Measurements from ENCODE around the gene ZNF500.

Gene ZNF500

DNA sequence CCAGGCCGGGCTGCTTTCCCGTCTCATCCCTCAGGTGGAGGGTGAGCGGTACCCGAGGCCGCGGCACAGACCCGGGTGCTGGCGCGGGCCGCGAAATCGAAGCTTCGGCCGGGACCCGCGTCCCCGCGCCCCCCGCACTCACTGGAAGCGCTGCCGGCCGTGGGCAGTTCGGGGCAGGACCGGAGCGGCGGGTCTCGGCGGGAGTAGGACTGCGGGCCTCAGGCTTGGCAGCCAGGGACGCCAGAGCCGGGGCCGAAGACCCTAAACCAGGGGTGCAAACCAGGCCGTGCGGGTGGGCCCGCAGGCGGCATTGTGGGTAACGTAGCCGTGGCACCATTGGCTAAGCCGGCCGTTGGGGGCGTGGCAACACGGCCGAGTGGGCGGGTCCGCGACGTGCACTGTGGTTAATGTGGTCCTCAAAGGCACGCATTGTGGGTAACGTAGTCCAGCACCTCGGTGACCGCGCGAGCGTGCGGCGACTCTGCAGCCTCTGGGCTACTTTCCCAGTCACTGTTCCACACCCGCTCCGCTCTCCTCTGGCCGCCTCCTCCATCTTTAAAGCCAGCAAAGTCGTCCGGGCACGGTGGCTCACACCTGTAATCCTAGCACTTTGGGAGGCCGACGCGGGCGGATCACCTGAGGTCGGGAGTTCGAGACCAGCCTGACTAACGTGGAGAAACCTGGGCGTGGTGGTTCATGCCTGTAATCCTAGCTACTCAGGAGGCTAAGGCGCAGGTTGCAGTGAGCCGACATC, at the start of gene ZNF500:
Gene ZNF500 (minus strand): TSS at position 288 of the 754 bp plus-strand sequence. CDS start 1,184 bp downstream, outside the sequence.
- peak; percentile 79 for DNase-seq

DNA sequence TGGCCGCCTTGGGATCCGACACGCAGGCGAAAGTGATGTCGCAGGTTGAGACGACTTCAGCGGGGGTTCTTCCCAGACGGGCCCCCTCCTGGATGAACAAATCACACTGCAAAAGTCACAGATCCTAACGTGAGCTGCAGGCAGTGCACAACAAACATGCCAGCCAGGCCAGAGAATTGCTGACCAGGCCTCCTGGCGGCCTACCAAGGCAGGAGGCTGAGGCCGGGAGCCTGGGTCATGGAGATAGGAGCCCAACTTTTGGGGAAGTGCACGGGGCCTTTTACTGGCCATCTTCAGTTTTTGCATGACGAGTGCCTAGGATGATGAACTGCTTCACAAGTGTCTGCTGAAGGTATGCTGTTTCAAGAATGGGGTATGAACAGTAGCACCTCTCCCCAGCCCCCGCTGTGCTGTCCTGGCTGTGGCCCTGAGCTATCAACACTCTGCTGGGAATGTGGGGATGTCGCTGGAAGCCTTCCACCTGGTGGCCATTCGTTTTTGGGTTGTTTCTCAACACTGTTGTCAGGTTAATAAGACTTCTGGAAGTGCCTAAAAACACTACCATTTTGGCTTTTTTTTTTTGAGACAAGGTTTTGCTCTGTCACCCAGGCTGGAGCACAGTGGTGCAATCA, 47.7 kb upstream of the ZNF500 start:
- DNase-seq, result no peak

GRCh38 chr16:4814046-4814445, 47.1 kb upstream of the ZNF500 start:
- DNase-seq, result no peak

- DNase-seq, result no peak
Observed at GRCh38 chr16:4813251-4814003, 46.5 kb upstream of the ZNF500 start.

DNA sequence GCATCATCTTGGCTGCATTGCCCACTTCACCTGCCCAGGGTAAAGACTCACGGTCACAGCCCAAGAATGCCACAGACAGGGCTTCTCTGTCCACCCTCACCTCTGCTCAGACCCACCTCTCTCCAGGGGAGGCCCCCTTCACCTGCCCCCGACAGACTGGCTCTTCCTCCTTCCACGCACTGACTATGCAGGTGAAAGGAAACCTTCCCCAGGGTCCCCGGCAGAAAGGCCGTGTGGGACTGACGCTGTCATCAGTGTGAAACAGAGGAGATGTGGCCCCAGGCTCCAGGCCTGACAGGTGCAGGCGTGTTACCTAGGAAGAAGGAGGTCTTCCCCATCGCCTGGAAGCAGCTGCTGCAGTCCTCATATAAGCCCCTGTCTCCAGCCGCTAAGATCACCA, 44.8 kb upstream of the ZNF500 start:
- DNase-seq, result no peak

DNA sequence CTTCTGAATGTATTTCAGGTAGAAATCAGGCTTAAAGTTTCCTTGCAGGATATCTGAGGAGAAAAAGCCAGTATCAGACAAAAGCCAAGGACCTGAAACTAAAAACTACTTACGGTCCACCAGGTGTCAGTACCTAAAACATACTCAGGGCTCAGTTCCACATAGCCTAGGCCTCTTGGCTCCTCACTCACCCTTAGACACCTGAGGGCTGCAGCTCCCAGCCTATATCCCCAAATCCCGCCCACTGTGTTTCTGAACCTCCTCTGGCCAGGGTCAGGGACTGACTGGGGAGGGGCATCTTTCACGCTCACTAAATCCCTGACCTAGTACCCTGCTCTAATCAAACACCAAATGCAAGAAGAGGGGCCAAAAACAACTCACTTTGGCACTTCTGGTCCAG, 44.3 kb upstream of the ZNF500 start:
- DNase-seq, result no peak

GRCh38 chr16:4806280-4806679, 39.3 kb upstream of the ZNF500 start:
- DNase-seq, result no peak

DNA sequence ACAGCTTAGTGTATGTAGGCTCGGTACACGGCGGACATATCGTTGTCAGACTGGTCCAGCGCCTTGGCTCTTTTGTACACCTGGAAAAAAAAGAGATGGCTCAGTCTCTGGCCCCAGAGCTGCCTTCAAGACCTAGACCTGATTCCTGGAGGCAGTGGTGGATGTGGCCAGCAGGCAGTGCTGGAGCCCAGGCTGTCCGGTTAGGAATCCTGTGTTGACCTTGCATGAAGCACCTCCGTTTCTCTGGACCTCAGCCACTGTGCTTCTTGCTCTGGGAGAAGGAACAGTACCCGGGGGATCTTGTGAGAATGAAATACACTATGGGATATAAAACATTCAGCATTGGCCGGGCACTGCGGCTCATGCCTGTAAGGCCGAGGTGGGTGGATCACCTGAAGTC, 38.3 kb upstream of the ZNF500 start:
- DNase-seq, result no peak

- DNase-seq, result no peak
Observed at GRCh38 chr16:4803898-4804762, 37.2 kb upstream of the ZNF500 start.

DNA sequence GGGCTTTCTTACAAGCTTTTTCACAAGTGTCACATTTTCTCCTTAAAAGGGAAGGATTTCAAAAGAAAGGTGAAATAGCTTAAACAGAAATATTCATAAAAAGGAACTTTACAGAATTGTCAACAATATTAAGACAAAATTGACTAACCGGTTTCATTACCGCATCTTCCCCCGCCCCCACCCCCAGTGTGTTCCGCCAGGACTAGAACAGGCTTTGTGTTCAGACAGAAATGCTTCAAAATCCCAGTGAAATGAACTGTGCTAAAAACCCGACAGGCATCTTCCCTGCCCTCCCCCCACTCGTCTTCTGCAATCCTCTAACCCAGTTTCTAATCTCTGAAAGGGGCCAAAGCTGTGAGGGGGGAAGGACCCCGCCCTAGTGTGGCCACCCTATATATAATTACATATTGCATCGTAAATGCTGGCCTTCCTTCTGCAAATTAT, 36.5 kb upstream of the ZNF500 start:
- DNase-seq, result no peak

- peak; percentile 86 for DNase-seq
Observed at GRCh38 chr16:4802659-4803287, 35.8 kb upstream of the ZNF500 start.

- DNase-seq, result peak; percentile 90
Observed at GRCh38 chr16:4801962-4802658, 35.1 kb upstream of the ZNF500 start, which contains the start of gene ROGDI. Gene ROGDI, minus strand, starts transcription at chr16:4802633. Its CDS starts 62 bp downstream, at chr16:4802571.

- DNase-seq, result no peak
Observed at GRCh38 chr16:4801051-4801961, 34.3 kb upstream of the ZNF500 start.

GRCh38 chr16:4800290-4801041, 33.5 kb upstream of the ZNF500 start:
- DNase-seq, result peak; percentile 73

GRCh38 chr16:4799171-4799855, 32.4 kb upstream of the ZNF500 start:
- DNase-seq, result no peak

DNA sequence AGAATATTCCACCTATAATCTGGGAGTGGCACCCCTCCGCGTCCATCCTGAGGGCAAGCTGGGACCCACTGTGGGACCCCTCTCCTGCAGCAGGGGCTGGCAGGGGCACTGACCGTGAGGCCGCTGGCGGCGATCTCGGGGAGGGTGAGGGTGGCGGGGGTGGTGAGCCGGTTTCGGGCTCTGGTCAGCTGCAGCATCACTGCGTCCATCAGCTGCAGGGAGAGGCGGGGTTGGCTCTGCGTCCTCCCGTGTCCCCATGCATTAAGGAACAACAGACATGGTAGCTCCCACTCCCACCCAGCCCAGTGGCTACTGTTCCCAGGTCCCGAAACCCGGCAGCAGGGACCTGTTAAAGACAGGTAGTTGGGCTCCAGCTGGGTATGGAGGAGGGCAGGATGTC, 31.5 kb upstream of the ZNF500 start:
- no peak for DNase-seq

GRCh38 chr16:4797805-4798252, 30.9 kb upstream of the ZNF500 start:
- no peak for DNase-seq

GRCh38 chr16:4796982-4797804, 30.2 kb upstream of the ZNF500 start:
- no peak for DNase-seq
